ENCODE results near the gene GOLGA6A. TPM values are rescaled to one million over a fixed set of nuclear protein-coding genes. Genes with fewer than 3 reads are reported as not detected.

The GOLGA6A gene
- total and polyA plus RNA-seq, 2 of the 13 experiments (the other 11 are each of a cell fraction or from before 2014, with no cell fraction given): 0.04 to 0.22 TPM

DNA sequence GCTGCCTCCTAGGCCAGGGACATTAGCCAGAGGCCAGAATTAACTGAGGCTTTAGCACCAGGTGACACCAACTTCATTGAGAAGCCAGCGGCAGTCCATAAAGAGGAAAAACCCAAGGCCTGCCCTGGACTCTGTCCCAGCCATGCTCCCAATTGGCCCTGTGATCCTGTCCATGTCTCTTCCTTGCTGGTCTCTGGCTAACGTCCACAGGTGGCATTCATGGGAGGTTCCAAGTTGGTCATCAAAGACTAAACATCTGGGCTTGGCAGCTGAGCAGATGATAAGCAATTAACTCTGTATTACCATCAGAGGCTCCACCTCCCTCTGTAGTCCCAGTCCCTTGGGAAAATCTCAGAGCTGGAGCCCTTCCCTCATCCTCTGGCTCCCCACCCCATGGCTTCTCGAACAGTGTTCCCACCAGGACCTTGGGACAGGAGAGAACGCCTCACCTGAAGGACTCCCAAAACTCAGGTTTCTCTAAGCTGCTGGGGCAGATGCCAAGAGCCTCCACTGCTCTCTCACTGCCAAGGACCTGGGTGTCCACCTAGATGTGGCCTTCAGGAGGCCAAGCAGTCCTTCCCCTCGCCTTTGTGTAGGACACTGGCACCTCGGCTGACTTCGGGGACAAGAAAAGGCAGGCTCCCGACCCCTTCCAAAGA lies 40.4 kb downstream of the GOLGA6A start (continued):
- TF ChIP-seq, protein P1, sequence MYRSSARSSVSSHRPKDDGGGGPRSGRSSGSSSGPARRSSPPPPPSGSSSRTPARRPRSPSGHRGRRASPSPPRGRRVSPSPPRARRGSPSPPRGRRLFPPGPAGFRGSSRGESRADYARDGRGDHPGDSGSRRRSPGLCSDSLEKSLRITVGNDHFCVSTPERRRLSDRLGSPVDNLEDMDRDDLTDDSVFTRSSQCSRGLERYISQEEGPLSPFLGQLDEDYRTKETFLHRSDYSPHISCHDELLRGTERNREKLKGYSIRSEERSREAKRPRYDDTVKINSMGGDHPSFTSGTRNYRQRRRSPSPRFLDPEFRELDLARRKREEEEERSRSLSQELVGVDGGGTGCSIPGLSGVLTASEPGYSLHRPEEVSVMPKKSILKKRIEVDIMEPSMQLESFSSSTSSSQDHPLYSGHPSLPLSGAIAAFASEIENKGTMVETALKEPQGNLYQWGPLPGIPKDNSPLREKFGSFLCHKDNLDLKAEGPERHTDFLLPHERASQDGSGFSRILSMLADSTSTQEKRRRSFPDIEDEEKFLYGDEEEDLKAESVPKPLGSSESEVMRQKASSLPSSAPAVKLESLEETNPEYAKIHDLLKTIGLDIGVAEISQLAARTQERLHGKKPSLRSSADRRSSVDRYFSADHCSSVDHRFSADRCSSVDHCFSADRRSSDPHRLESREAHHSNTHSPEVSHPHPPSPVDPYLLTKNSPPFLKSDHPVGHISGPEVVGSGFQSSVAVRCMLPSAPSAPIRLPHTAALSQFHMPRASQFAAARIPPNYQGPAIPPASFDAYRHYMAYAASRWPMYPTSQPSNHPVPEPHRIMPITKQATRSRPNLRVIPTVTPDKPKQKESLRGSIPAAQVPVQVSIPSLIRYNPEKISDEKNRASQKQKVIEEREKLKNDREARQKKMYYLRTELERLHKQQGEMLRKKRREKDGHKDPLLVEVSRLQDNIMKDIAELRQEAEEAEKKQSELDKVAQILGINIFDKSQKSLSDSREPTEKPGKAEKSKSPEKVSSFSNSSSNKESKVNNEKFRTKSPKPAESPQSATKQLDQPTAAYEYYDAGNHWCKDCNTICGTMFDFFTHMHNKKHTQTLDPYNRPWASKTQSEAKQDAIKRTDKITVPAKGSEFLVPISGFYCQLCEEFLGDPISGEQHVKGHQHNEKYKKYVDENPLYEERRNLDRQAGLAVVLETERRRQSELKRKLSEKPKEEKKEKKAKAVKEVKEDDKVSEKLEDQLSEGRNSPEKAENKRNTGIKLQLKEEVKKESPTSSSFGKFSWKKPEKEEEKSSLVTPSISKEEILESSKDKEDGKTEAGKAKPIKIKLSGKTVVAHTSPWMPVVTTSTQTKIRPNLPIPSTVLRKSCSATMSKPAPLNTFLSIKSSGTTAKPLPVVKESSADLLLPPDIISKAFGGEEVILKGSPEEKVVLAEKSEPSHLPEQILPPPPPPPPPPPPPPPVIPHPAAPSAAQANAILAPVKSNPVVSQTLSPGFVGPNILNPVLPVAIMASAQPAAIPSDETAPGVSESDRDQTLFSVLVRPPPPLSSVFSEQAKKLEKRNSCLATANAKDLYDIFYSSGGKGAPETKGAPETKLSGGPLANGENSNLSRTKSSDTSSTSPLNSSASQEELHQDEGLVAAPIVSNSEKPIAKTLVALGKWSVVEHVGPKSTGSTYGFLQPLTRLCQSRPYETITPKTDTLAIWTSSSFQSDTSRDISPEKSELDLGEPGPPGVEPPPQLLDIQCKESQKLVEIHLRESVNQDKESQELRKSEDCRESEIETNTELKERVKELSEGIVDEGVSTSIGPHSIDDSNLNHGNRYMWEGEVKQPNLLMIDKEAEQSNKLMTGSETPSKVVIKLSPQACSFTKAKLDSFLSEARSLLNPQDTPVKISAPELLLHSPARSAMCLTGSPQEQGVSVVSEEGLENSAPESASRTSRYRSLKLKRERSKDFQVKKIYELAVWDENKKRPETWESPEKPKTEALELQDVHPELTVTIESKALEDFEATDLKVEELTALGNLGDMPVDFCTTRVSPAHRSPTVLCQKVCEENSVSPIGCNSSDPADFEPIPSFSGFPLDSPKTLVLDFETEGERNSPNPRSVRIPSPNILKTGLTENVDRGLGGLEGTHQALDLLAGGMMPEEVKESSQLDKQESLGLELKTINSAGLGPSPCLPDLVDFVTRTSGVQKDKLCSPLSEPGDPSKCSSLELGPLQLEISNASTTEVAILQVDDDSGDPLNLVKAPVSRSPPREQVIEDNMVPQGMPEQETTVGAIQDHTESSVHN (CRISPR knock-in tag; IDR thresholded peaks at IDR 0.05): no peak
- TF ChIP-seq, protein P2, sequence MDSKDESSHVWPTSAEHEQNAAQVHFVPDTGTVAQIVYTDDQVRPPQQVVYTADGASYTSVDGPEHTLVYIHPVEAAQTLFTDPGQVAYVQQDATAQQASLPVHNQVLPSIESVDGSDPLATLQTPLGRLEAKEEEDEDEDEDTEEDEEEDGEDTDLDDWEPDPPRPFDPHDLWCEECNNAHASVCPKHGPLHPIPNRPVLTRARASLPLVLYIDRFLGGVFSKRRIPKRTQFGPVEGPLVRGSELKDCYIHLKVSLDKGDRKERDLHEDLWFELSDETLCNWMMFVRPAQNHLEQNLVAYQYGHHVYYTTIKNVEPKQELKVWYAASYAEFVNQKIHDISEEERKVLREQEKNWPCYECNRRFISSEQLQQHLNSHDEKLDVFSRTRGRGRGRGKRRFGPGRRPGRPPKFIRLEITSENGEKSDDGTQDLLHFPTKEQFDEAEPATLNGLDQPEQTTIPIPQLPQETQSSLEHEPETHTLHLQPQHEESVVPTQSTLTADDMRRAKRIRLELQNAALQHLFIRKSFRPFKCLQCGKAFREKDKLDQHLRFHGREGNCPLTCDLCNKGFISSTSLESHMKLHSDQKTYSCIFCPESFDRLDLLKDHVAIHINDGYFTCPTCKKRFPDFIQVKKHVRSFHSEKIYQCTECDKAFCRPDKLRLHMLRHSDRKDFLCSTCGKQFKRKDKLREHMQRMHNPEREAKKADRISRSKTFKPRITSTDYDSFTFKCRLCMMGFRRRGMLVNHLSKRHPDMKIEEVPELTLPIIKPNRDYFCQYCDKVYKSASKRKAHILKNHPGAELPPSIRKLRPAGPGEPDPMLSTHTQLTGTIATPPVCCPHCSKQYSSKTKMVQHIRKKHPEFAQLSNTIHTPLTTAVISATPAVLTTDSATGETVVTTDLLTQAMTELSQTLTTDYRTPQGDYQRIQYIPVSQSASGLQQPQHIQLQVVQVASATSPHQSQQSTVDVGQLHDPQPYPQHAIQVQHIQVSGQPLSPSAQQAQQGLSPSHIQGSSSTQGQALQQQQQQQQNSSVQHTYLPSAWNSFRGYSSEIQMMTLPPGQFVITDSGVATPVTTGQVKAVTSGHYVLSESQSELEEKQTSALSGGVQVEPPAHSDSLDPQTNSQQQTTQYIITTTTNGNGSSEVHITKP (CRISPR knock-in tag; IDR thresholded peaks at IDR 0.05; ENCODE audit: low read depth): no peak

Data from HepG2 (cell line).